ENCODE measurements around the gene CPNE6.

The CPNE6 gene

DNA sequence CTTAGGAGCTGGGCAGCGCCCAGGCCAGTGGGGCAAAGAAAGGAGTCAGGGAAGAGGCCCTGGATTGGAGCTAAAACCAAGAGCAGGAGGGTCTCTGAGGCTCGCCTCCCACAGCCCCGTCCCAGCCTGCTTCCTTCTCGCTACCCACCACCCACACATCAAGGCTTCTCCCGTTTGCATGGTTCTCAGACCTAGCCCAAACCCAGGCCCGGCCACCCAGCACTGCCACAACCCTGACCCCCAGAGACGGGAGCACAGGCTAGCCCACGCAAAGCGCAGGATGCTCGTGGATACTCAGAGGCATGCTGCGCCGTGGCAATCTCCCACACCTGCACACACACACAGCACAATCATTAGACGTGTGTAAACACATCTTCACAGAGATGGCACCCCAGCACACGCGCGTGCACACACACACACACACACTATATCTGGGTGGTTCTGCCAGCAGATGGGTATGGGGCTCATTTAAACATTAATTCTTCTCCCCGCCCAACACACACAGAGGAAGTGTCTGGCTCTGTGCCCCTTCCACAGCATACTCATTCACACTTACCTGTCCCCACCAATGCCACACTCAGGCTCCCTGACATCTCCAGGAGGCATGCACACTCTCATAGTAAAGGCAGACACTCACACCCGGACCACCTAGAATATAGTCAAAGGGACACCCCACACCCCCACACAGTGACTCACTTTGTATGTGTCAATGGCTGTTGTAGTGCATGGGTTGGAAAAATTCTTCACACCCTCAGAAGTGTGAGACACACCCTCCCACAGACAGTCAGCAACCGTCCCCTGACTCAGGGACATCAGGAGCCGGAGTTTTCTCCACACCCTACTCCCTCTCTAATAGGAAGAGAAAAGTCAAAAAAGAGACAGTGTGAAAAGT is 18.5 kb upstream of the CPNE6 start:
- TF ChIP-seq CTCF (IDR thresholded peaks at IDR 0.05) (no peak), ZFX (IDR thresholded peaks at IDR 0.05; ENCODE audit: borderline replicate concordance) (no peak)
- no peak overlapping the region for H3K27ac ChIP-seq

- TF ChIP-seq ZFX (IDR thresholded peaks at IDR 0.05; ENCODE audit: borderline replicate concordance): no peak
- no peak for TF ChIP-seq CTCF (IDR thresholded peaks at IDR 0.05)
- no peak overlapping the region for H3K27ac ChIP-seq
Measured at GRCh38 chr14:24053548-24054323, 17.6 kb upstream of the CPNE6 start.

DNA sequence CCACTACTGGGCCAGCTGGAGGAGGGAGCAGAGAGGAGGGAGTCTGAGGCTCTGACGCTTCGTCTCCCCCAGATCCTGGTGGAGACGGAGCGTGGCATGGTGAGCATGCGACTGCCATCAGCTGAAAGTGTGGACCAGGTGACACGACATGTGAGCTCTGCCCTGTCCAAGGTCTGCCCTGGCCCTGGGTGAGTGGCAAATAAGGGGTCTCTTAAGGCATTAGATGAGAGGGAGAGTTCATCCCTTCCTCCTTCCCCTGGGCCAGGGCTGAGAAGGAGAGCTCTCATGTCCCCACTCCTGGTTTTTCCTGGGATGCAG is 17.1 kb upstream of the CPNE6 start:
- TF ChIP-seq ZFX (IDR thresholded peaks at IDR 0.05; ENCODE audit: borderline replicate concordance): no peak
- TF ChIP-seq CTCF (IDR thresholded peaks at IDR 0.05): no peak
- no peak overlapping the region for H3K27ac ChIP-seq

GRCh38 chr14:24054646-24055045 is 16.7 kb upstream of the CPNE6 start:
- no peak overlapping the region for H3K27ac ChIP-seq
- no peak for TF ChIP-seq CTCF (IDR thresholded peaks at IDR 0.05)
- TF ChIP-seq ZFX (IDR thresholded peaks at IDR 0.05; ENCODE audit: borderline replicate concordance): no peak

- no peak overlapping the region for H3K27ac ChIP-seq
- TF ChIP-seq ZFX (IDR thresholded peaks at IDR 0.05; ENCODE audit: borderline replicate concordance): no peak
- TF ChIP-seq CTCF (IDR thresholded peaks at IDR 0.05): no peak
Measured at GRCh38 chr14:24055971-24056799, 15.2 kb upstream of the CPNE6 start.

DNA sequence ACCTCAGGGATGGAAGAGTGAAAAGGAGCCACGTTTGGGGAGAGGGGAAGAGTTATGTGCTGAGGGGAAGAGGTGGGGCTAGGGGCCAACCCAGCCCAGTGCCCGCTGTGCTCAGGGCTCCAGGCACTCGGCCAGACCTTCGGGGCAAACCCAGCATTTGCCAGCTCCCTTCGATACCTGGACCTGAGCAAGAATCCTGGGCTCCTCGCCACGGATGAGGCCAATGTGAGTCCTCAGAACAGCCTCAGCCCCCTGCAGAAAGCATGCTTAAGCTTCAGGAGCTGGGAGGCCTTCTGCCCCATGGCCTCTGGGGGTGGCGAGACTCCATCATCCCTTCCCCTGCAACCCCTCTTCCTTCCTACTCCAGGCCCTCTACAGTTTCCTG is 14.6 kb upstream of the CPNE6 start:
- no peak overlapping the region for H3K27ac ChIP-seq
- TF ChIP-seq CTCF (IDR thresholded peaks at IDR 0.05): no peak
- TF ChIP-seq ZFX (IDR thresholded peaks at IDR 0.05; ENCODE audit: borderline replicate concordance): no peak
